Astrocyte (in vitro differentiated cells and primary cell): ENCODE results near the gene MFSD6.

Source experiments
- CTCF ChIP-seq: IDR thresholded peaks from 2 replicates; pipeline ENCODE4 v1.5.1; 2011; ENCODE audit warnings: low read depth, mild to moderate bottlenecking, inconsistent platforms, low read length, moderate library complexity; ENCODE audit not compliant: insufficient read depth
- EZH2 ChIP-seq: IDR thresholded peaks from 2 replicates; pipeline ENCODE4 v1.6.1; 2012; ENCODE audit warnings: mild to moderate bottlenecking, low read length, inconsistent platforms; ENCODE audit not compliant: insufficient read depth

DNA sequence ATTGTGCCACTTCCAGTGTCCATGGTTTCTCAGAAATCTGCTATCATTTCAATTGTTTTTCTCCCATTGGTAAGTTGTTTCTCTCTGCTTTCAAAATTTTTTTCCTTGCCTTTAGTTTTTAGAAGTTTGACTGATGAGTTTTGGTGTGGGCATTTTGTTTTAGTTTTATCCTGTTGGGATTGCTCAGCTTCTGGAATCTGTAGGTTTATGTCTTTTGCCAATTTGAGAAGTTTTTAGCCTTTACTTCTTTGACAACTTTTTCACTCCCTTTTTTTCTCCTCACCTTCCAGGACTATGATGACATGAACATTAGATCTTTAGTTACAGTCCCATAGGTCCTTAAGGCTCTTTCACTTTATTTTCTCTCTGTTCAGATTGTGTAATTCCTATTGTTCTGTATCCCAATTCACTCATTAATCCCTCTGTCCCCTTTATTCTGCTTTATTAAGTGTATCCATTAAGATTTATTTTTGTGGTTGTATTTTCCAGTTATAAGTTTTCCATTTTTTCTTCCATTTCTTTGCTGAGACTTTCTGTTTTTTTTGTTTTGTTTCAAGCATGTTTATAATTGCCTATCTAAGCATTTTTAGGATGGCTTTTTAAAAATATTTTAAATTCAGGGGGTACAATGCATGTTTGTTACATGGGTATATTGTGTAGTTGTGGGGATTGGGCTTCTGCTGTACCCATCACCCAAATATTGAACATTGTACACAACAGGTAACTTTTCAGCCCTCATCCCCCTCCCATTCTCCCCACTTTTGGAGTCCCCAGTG is 17.9 kb downstream of the MFSD6 start:
- no peak for TF ChIP-seq CTCF
- TF ChIP-seq EZH2, result no peak
